ENCODE measurements around the gene OAS2.

The OAS2 gene

GRCh38 chr12:112978163-112979040 is at the start of gene OAS2:
Gene OAS2 (plus strand): TSS chr12:112978519. CDS start chr12:112978609, 90 bp downstream.
- no peaks in the 10 kb centered on the region for H3K27me3 Mint-ChIP-seq
- peaks cover 6% of the 10 kb centered on the region for H3K9me3 Mint-ChIP-seq
- peak within 1 kb of the TSS; percentile 91 for H3K4me3 Mint-ChIP-seq
- peaks cover 50% of the 10 kb centered on the region for H3K4me1 Mint-ChIP-seq (ENCODE audit: low read depth)
- H3K27ac Mint-ChIP-seq = peak within 1 kb of the TSS; percentile 96
- peaks cover 38% of the 10 kb centered on the region for H3K36me3 Mint-ChIP-seq (ENCODE audit: low read depth)

- Mint-ChIP-seq H3K27me3 (no peaks in the 10 kb centered on the region), H3K9me3 (no peaks in the 10 kb centered on the region), H3K4me3 (no peak overlapping the region), H3K36me3 (ENCODE audit: low read depth) (peaks cover 6% of the 10 kb centered on the region), H3K27ac (no peak overlapping the region), H3K4me1 (ENCODE audit: low read depth) (no peaks in the 10 kb centered on the region)
Observed at GRCh38 chr12:112928978-112929377, 49.3 kb upstream of the OAS2 start.

- Mint-ChIP-seq H3K27me3 (no peaks in the 10 kb centered on the region), H3K27ac (no peak overlapping the region), H3K36me3 (ENCODE audit: low read depth) (peaks cover 6% of the 10 kb centered on the region), H3K4me1 (ENCODE audit: low read depth) (peaks cover 4% of the 10 kb centered on the region), H3K4me3 (no peak overlapping the region), H3K9me3 (no peaks in the 10 kb centered on the region)
Observed at GRCh38 chr12:112929715-112930114, 48.6 kb upstream of the OAS2 start.

GRCh38 chr12:112930350-112930749 is 48.0 kb upstream of the OAS2 start:
- Mint-ChIP-seq H3K27me3 (no peaks in the 10 kb centered on the region), H3K4me1 (ENCODE audit: low read depth) (peaks cover 5% of the 10 kb centered on the region), H3K27ac (no peak overlapping the region), H3K4me3 (no peak overlapping the region), H3K9me3 (no peaks in the 10 kb centered on the region), H3K36me3 (ENCODE audit: low read depth) (peaks cover 6% of the 10 kb centered on the region)

GRCh38 chr12:112932485-112933128 is 45.7 kb upstream of the OAS2 start:
- no peak overlapping the region for H3K27ac Mint-ChIP-seq
- H3K4me1 Mint-ChIP-seq (ENCODE audit: low read depth) = peaks cover 12% of the 10 kb centered on the region
- no peaks in the 10 kb centered on the region for H3K9me3 Mint-ChIP-seq
- peaks cover 2% of the 10 kb centered on the region for H3K36me3 Mint-ChIP-seq (ENCODE audit: low read depth)
- H3K27me3 Mint-ChIP-seq = no peaks in the 10 kb centered on the region
- no peak overlapping the region for H3K4me3 Mint-ChIP-seq

GRCh38 chr12:112933129-112933505 is 45.2 kb upstream of the OAS2 start:
- H3K27ac Mint-ChIP-seq = no peak overlapping the region
- no peaks in the 10 kb centered on the region for H3K27me3 Mint-ChIP-seq
- H3K4me3 Mint-ChIP-seq = no peak overlapping the region
- no peaks in the 10 kb centered on the region for H3K36me3 Mint-ChIP-seq (ENCODE audit: low read depth)
- H3K9me3 Mint-ChIP-seq = no peaks in the 10 kb centered on the region
- peaks cover 17% of the 10 kb centered on the region for H3K4me1 Mint-ChIP-seq (ENCODE audit: low read depth)

- Mint-ChIP-seq H3K4me1 (ENCODE audit: low read depth) (peaks cover 38% of the 10 kb centered on the region), H3K9me3 (no peaks in the 10 kb centered on the region), H3K27me3 (no peaks in the 10 kb centered on the region), H3K36me3 (ENCODE audit: low read depth) (no peaks in the 10 kb centered on the region), H3K4me3 (no peak overlapping the region), H3K27ac (no peak overlapping the region)
Observed at GRCh38 chr12:112936264-112936663, 42.1 kb upstream of the OAS2 start.

- no peak overlapping the region for H3K4me3 Mint-ChIP-seq
- no peaks in the 10 kb centered on the region for H3K9me3 Mint-ChIP-seq
- H3K36me3 Mint-ChIP-seq (ENCODE audit: low read depth) = no peaks in the 10 kb centered on the region
- peak overlapping the region; percentile 34 for H3K27ac Mint-ChIP-seq
- no peaks in the 10 kb centered on the region for H3K27me3 Mint-ChIP-seq
- H3K4me1 Mint-ChIP-seq (ENCODE audit: low read depth) = peaks cover 38% of the 10 kb centered on the region
Observed at GRCh38 chr12:112936927-112937326, 41.4 kb upstream of the OAS2 start.

GRCh38 chr12:112937741-112938719 is 40.3 kb upstream of the OAS2 start, which contains the start of gene OAS3:
Gene OAS3 (plus strand): TSS chr12:112938474. CDS start chr12:112938531, 57 bp downstream.
- Mint-ChIP-seq H3K9me3 (no peaks in the 10 kb centered on the region), H3K27ac (peak within 1 kb of the TSS; percentile 91), H3K36me3 (ENCODE audit: low read depth) (no peaks in the 10 kb centered on the region), H3K4me3 (peak within 1 kb of the TSS; percentile 84), H3K27me3 (no peaks in the 10 kb centered on the region), H3K4me1 (ENCODE audit: low read depth) (peaks cover 38% of the 10 kb centered on the region)

- H3K27me3 Mint-ChIP-seq = no peaks in the 10 kb centered on the region
- H3K4me3 Mint-ChIP-seq = peak overlapping the region; percentile 84
- H3K36me3 Mint-ChIP-seq (ENCODE audit: low read depth) = no peaks in the 10 kb centered on the region
- H3K4me1 Mint-ChIP-seq (ENCODE audit: low read depth) = peaks cover 38% of the 10 kb centered on the region
- no peaks in the 10 kb centered on the region for H3K9me3 Mint-ChIP-seq
- peak overlapping the region; percentile 81 for H3K27ac Mint-ChIP-seq
Observed at GRCh38 chr12:112938751-112939150, 39.6 kb upstream of the OAS2 start.

- Mint-ChIP-seq H3K9me3 (no peaks in the 10 kb centered on the region), H3K27me3 (no peaks in the 10 kb centered on the region), H3K36me3 (ENCODE audit: low read depth) (peaks cover 8% of the 10 kb centered on the region), H3K27ac (peak overlapping the region; percentile 77), H3K4me1 (ENCODE audit: low read depth) (peaks cover 33% of the 10 kb centered on the region), H3K4me3 (peak overlapping the region; percentile 84)
Observed at GRCh38 chr12:112939761-112940381, 38.4 kb upstream of the OAS2 start.

- Mint-ChIP-seq H3K4me1 (ENCODE audit: low read depth) (peaks cover 33% of the 10 kb centered on the region), H3K36me3 (ENCODE audit: low read depth) (peaks cover 18% of the 10 kb centered on the region), H3K27ac (no peak overlapping the region), H3K4me3 (no peak overlapping the region), H3K27me3 (no peaks in the 10 kb centered on the region), H3K9me3 (no peaks in the 10 kb centered on the region)
Observed at GRCh38 chr12:112941528-112942335, 36.6 kb upstream of the OAS2 start.

- Mint-ChIP-seq H3K4me3 (no peak overlapping the region), H3K27ac (no peak overlapping the region), H3K27me3 (no peaks in the 10 kb centered on the region), H3K4me1 (ENCODE audit: low read depth) (peaks cover 27% of the 10 kb centered on the region), H3K36me3 (ENCODE audit: low read depth) (peaks cover 26% of the 10 kb centered on the region), H3K9me3 (no peaks in the 10 kb centered on the region)
Observed at GRCh38 chr12:112942572-112942971, 35.7 kb upstream of the OAS2 start.
